Measurements from ENCODE around the gene PDGFC.
A peak's percentile ranks its signal among the peaks of the same experiment; 100 is the strongest.
"Not testable (repeated sequence)": the region's sequence is repeated elsewhere in the genome, so short reads cannot be mapped to it uniquely, and the experiment has no call there.

PDGFC gene

DNA sequence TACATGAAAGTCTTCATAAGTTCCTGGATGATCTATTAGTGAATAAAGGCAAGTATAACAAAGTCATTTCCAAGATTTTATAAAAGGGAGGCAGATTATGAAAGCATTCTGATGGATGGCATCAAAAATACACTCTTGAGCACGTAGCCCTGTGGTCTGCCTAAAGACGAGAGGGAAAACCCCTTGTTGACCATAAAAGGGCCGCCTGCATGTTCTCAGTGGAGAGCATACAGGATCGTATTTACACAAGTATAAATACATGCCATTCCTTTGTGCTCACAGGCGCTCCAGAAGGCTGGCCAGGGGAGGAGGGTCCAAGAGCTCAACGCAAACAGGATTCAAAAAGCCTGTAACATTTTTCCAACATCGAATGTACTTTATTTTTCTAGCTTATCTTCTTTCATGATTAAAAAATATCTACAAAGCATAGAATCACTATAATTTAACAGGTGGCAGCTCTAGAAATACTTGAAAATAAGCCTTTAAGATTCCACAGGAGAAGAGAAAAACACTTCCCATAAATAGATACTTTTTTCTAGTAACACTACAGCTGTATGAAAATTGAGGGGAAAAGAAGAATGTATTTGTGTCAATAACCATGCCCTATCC lies 29.6 kb downstream of the PDGFC start:
- no peak overlapping the region for H3K4me3 ChIP-seq (replicated peaks; ENCODE audit: low read depth, low read length)
- peak; percentile 80 for DNase-seq (ENCODE audit: extremely low read depth, low read depth)
- TF ChIP-seq, protein P1, sequence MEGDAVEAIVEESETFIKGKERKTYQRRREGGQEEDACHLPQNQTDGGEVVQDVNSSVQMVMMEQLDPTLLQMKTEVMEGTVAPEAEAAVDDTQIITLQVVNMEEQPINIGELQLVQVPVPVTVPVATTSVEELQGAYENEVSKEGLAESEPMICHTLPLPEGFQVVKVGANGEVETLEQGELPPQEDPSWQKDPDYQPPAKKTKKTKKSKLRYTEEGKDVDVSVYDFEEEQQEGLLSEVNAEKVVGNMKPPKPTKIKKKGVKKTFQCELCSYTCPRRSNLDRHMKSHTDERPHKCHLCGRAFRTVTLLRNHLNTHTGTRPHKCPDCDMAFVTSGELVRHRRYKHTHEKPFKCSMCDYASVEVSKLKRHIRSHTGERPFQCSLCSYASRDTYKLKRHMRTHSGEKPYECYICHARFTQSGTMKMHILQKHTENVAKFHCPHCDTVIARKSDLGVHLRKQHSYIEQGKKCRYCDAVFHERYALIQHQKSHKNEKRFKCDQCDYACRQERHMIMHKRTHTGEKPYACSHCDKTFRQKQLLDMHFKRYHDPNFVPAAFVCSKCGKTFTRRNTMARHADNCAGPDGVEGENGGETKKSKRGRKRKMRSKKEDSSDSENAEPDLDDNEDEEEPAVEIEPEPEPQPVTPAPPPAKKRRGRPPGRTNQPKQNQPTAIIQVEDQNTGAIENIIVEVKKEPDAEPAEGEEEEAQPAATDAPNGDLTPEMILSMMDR (IDR thresholded peaks at IDR 0.05; ENCODE audit: low read depth, low read length, missing control alignments) = no peak

DNA sequence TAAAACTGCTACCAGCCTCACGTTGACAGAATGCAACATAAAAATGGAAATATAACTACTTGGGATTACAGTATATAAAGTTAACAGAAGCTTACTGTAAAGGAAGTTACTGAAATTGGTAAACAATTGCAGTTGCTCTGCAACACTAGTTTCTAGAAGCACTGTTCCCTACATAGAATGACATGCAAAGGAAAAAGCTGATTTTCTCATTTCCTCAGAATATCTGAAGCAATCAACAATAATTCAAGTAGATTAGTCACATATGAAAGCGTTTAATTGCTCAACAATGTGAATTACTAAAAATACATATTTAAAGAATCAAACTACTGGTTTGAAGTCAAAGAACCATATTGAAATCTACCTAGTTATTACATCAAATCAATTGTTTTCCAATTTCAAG lies 31.8 kb downstream of the PDGFC start:
- DNase-seq (ENCODE audit: extremely low read depth, low read depth) = no peak

DNA sequence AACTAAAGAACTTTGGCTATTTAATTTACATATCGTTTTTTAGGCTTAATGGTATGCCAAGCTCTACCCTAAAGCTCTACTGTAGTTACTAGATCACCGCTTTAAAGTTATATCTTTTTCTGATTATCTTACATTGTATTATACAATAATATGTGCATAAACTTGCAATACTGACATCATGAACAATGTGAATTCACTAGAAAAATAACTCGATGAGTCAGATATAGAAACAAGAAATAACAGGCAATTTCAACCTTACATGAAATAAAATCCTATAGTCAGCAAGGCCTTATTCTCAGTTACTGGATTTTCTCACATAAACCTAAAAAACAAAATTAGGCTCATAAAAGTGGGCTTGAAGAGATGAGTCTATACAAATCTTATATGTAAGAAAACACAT lies 32.5 kb downstream of the PDGFC start:
- TF ChIP-seq, protein P1 (IDR thresholded peaks at IDR 0.05; ENCODE audit: low read depth, low read length, missing control alignments) = no peak
- no peak overlapping the region for H3K4me3 ChIP-seq (replicated peaks; ENCODE audit: low read depth, low read length)
- no peak for DNase-seq (ENCODE audit: extremely low read depth, low read depth)

More for the DNA sequence above, 31.8 kb downstream of the PDGFC start:
- no peak overlapping the region for H3K4me3 ChIP-seq (replicated peaks; ENCODE audit: low read depth, low read length)
- TF ChIP-seq, protein P1 (IDR thresholded peaks at IDR 0.05; ENCODE audit: low read depth, low read length, missing control alignments) = no peak

DNA sequence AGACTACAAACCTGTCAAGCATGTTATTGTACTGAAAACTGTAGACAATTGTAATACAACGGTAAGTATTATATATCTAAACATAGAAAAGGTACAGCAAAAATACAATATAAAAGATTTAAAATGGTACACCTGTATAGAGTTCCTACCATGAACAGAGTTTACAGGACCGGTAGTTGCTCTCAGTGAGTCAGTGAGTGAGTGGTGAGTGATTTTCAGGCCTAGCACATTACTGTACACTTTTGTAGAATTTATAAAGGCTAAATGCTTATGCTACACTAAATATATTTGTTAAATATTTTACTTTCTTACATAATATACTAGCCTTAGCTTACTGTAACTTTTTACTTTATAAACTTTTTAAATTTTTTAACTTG lies 37.4 kb downstream of the PDGFC start:
- TF ChIP-seq, protein P1 (IDR thresholded peaks at IDR 0.05; ENCODE audit: low read depth, low read length, missing control alignments) = no peak
- DNase-seq (ENCODE audit: extremely low read depth, low read depth) = no peak
- H3K4me3 ChIP-seq (replicated peaks; ENCODE audit: low read depth, low read length) = no peak overlapping the region

DNA sequence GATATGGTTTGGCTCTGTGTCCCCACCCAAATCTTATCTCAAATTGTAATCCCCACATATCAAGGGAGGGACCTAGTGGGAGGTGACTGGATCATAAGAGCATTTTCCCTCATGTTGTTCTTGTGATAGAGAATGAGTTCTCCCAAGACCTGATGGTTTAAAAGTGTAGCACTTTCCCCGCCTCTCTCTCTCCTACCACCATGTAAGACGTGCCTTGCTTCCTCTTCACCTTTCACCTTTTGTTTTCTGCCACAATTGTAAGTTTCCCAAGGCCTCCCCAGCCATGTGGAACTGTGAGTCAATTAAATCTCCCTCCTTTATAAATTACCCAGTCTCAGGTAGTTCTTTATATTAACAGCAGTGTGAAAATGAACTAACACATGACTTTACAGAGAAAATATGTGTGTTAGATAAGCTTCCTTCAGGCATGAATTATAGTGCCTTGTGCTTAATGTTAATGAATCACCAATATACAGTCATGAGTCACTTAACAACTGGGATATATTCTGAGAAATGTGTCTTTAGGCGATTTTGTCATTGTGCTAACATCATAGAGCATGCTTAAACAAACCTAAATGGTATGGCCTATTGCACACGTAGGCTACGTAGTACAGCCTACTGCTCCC lies 37.9 kb downstream of the PDGFC start:
- TF ChIP-seq, protein P1 (IDR thresholded peaks at IDR 0.05; ENCODE audit: low read depth, low read length, missing control alignments) = no peak
- H3K4me3 ChIP-seq (replicated peaks; ENCODE audit: low read depth, low read length) = no peak overlapping the region
- no peak for DNase-seq (ENCODE audit: extremely low read depth, low read depth)

DNA sequence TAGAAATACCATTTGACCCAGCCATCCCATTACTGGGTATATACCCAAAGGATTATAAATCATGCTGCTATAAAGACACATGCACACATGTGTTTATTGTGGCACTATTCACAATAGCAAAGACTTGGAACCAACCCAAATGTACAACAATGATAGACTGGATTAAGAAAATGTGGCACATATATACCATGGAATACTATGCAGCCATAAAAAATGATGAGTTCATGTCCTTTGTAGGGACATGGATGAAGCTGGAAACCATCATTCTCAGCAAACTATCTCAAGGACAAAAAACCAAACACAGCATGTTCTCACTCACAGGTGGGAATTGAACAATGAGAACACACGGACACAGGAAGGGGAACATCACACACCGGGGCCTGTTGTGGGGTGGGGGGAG lies 39.2 kb downstream of the PDGFC start:
- not testable (repeated sequence) for DNase-seq (ENCODE audit: extremely low read depth, low read depth)

DNA sequence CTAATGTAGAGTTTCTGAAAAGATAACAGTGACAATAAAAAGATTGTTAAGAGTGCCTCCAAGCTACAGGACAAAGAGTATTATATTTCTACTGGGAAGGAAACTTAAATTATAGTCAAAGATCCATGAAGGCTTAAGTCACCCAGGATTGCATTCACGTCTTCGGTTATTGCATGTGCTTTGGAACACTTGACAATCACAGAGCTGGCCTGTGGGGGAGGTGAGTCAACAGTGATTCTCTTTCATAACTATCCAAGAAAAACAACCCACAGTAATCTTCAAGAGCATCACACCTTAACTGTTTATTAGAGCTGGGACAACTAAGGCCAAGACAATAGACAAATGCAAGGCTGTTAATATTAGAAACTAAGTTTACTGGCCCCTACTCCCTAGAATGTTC lies 40.3 kb downstream of the PDGFC start:
- no peak overlapping the region for H3K4me3 ChIP-seq (replicated peaks; ENCODE audit: low read depth, low read length)
- DNase-seq (ENCODE audit: extremely low read depth, low read depth) = no peak
- TF ChIP-seq, protein P1 (IDR thresholded peaks at IDR 0.05; ENCODE audit: low read depth, low read length, missing control alignments) = no peak

More for the DNA sequence above, 39.2 kb downstream of the PDGFC start:
- not testable (repeated sequence) for H3K4me3 ChIP-seq (replicated peaks; ENCODE audit: low read depth, low read length)

Measured in HFF-Myc (cell line).